NCI-H2196 (cell line): ENCODE data around the gene KCTD2.
A peak's percentile ranks its signal among the peaks of the same experiment; 100 is the strongest.

Experiments
- DNase-seq: peaks from one replicate; lab custom pipeline; 2025; ENCODE audit not compliant: unreplicated experiment; lab: John Stamatoyannopoulos, UW

Gene KCTD2

GRCh38 chr17:75075597-75076336 is 28.7 kb downstream of the KCTD2 start:
- DNase-seq: no peak

GRCh38 chr17:75077072-75077495 is 30.1 kb downstream of the KCTD2 start:
- DNase-seq: no peak

GRCh38 chr17:75077496-75078283 is 30.7 kb downstream of the KCTD2 start:
- DNase-seq: no peak

GRCh38 chr17:75078284-75079022 is 31.4 kb downstream of the KCTD2 start:
- DNase-seq: no peak

GRCh38 chr17:75079023-75079373 is 32.0 kb downstream of the KCTD2 start:
- DNase-seq: no peak

GRCh38 chr17:75081611-75082540 is 34.9 kb downstream of the KCTD2 start:
- no peak for DNase-seq

- DNase-seq: no peak
Measured at GRCh38 chr17:75082683-75083082, 35.7 kb downstream of the KCTD2 start.

GRCh38 chr17:75084039-75084660 is 37.1 kb downstream of the KCTD2 start:
- peak; percentile 48 for DNase-seq

GRCh38 chr17:75086496-75087181 is 39.6 kb downstream of the KCTD2 start:
- no peak for DNase-seq

GRCh38 chr17:75087182-75087557 is 40.1 kb downstream of the KCTD2 start:
- no peak for DNase-seq

- DNase-seq: no peak
Measured at GRCh38 chr17:75087558-75088453, 40.8 kb downstream of the KCTD2 start, which contains the start of gene SLC16A5. SLC16A5 (plus strand) TSS chr17:75087954; CDS start chr17:75093637, 5,683 bp downstream.

GRCh38 chr17:75088465-75089417 is 41.7 kb downstream of the KCTD2 start:
- no peak for DNase-seq

GRCh38 chr17:75090871-75091854 is 44.1 kb downstream of the KCTD2 start:
- no peak for DNase-seq

- no peak for DNase-seq
Measured at GRCh38 chr17:75091855-75092327, 44.9 kb downstream of the KCTD2 start.

GRCh38 chr17:75093548-75094158 is 46.6 kb downstream of the KCTD2 start:
- no peak for DNase-seq
